GM12864 (cell line): ENCODE results near the gene TRIM65.

Experiments used
- DNase-seq: peaks from one replicate; pipeline ENCODE4 v3.0.0-alpha.2; 2011; ENCODE audit warnings: low read depth
- H3K4me3 ChIP-seq: 2 replicates; pipeline ENCODE4 v1.5.1; 2011; ENCODE audit warnings: mild to moderate bottlenecking, low read depth, low read length, control low read depth
- CTCF ChIP-seq: IDR thresholded peaks from 2 replicates; pipeline ENCODE4 v1.5.1; 2011; ENCODE audit warnings: low read depth, mild to moderate bottlenecking, moderate library complexity, low read length, control low read depth, inconsistent platforms; ENCODE audit errors: missing control alignments

Gene TRIM65

DNA sequence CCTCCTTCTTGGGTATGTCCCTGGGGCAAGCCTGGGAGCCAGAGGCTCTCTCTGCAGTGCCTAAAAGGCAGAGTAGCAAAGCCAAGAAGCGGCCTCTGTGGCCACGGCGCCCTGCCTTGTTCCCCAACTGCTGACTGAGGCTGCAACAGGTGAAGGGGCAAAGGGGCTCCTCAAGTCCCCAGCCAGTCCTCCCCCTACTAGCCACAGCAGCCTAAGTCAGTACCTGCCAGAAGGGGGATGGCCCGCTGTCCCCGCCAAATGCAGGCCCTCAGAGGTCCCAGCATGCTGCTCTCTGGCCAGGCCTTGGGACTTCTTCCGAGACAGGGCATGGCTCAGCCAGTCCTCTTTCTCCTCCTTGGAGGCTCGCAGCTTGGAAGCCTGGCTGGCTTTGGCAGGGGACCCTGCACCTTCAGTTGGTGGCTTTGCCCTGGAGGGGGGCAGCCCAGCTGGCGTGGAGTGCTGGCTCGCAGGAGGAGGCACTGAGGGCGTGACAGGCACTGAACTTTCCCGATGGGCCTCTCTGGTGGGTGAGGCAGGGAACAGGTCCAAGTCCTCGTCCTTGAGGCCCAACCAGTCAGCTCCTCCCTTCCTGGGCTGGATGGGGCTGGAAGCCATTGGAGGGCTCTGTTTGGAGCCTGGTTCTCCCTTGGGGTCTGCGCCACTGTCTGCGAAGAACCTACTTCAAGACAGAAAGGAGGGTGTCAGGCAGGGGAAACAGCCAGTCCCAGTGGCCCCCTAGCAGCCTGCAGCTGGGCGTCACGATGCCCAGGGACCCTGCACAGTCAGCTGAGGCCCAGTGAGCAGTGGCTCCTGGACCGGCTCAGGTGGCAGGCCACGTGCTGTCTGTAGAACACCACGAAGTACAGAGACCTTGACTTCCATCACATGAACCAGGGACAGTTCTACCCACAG lies 26.5 kb upstream of the TRIM65 start:
- DNase-seq: no peak
- TF ChIP-seq CTCF: no peak
- H3K4me3 ChIP-seq: no peak overlapping the region

DNA sequence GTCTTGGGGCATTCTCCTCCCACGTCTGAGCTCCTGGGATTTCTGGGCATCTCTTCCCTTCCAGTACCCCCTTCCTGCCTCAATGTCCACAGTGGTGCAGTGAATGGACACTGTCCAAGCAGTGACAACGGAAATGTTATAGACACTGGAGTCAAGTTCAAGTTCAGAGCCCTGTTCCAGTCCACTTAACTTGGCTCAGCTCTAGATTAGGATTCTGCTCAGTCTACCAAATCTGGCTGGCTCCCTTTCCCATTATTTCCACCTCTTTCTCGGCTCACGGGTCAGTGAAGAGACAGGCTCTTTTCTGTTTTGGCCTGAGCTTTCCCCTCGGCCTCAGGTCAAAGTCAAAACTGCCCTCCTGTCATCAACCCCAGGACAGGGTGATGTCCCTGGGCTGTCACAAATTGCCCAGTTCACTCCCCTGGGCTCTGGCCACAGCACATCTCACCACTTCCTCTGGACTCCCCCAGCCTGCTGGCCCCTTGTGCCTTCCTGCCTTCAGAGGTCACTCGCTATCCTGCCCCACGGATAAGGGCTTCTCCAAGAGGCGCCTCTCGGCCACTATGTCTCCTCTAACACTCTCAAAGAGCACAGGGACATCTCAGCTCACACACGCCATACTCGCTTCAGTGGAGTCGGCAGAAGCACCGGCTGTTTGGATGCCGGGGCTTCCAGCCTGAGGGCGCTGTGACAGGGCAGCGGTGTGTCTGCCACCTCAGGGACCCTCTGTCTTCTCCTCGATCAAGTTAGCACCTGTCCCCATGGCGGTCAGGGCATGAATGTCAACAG lies 25.6 kb upstream of the TRIM65 start:
- no peak overlapping the region for H3K4me3 ChIP-seq
- DNase-seq: no peak
- no peak for TF ChIP-seq CTCF

- no peak overlapping the region for H3K4me3 ChIP-seq
- no peak for DNase-seq
- no peak for TF ChIP-seq CTCF
Observed at GRCh38 chr17:75921596-75921995, 24.8 kb upstream of the TRIM65 start.

GRCh38 chr17:75920045-75920560 lies 23.4 kb upstream of the TRIM65 start:
- DNase-seq: no peak
- no peak overlapping the region for H3K4me3 ChIP-seq
- TF ChIP-seq CTCF: no peak

DNA sequence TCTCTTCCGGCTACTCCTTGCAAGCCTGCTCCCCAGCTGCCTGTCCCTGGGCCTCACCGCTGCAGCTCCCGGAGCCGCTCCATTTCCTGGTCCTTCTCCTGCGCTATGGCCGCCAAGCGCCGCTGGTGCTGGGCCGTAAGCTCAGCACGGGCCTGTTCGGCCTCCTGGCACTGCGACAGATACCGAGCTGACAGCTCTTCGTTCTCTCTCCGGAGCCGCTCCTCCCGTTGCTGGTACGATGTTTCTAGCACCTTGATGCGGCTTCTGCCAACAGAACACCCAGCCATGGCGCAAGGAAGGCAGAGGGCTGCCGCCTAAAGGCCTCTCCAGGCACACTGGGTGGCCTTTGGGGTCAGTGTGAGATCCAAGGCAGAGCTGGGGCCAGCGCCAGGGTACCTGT lies 22.9 kb upstream of the TRIM65 start:
- TF ChIP-seq CTCF: no peak
- no peak for DNase-seq
- no peak overlapping the region for H3K4me3 ChIP-seq

- no peak for DNase-seq
- no peak for TF ChIP-seq CTCF
- H3K4me3 ChIP-seq: no peak overlapping the region
Observed at GRCh38 chr17:75917917-75918445, 21.2 kb upstream of the TRIM65 start.
